GM12878 (cell line): ENCODE measurements around the gene GGT1. TPM values are rescaled to one million over a fixed set of nuclear protein-coding genes. Genes with fewer than 3 reads are reported as not detected.

Experiments used
- ATAC-seq: fragments of 200-7000 bp; cut with Tn5 transposase; 3 replicates; pipeline ENCODE4 v1.9.1; 2020; ENCODE audit warnings: mild to moderate bottlenecking, moderate library complexity
- BruUV-seq: library from RNA; stranded (reverse); fragments of 400-500 nt; replicated peaks from 2 replicates; lab custom pipeline; 2021; lab: Mats Ljungman, UMichigan
- CTCF ChIA-PET: fragments of 300-600 bp; sonication (Branson Sonifier 250); formaldehyde crosslinking; extraction: SDS; loops from one replicate; lab custom pipeline; 2021; ENCODE audit warnings: inconsistent platforms; lab: Yijun Ruan, JAX
- POLR2A ChIA-PET: fragments of 350-600 bp; formaldehyde crosslinking; extraction: SDS; loops from one replicate; lab custom pipeline; 2021; ENCODE audit warnings: inconsistent platforms; lab: Charles Lee
- RAD21 ChIA-PET: fragments of 300-600 bp; sonication (Branson Sonifier 250); formaldehyde crosslinking; loops from one replicate; lab custom pipeline; 2023; ENCODE audit warnings: antibody characterized with exemption; ENCODE audit not compliant: unreplicated experiment; lab: Charles Lee
- SMC1A ChIA-PET: fragments of 300-600 bp; sonication (Branson Sonifier 250); formaldehyde crosslinking; loops from one replicate; lab custom pipeline; 2023; ENCODE audit not compliant: unreplicated experiment, uncharacterized antibody; lab: Charles Lee
- DNase-seq: peaks from one replicate; pipeline ENCODE4 v3.0.0-alpha.2; 2011; ENCODE audit warnings: low read depth, low spot score
- FAIRE-seq: peaks from 3 replicates; lab custom pipeline; 2011; peaks lifted over from hg19 to GRCh38; lab: Jason Lieb, UNC
- H2AFZ ChIP-seq: 2 replicates; pipeline ENCODE4 v1.6.0; 2011; ENCODE audit warnings: low read depth, low read length, control low read depth; ENCODE audit not compliant: control insufficient read depth
- H3K27ac ChIP-seq: 2 replicates; pipeline ENCODE4 v1.5.1; 2011; ENCODE audit warnings: control low read depth; ENCODE audit not compliant: control insufficient read depth, insufficient read depth
- H3K27me3 ChIP-seq, 2 experiments: replicated peaks in 1 of 2; 2 replicates each; pipeline versions ENCODE4 v1.6.0 to v1.6.1; 2011; ENCODE audit warnings: low read length in 1 of 2; ENCODE audit not compliant: control insufficient read depth in 2 of 2, insufficient read depth in 2 of 2
- H3K36me3 ChIP-seq, 2 experiments: 2 replicates each; pipeline ENCODE4 v1.5.1; 2011; ENCODE audit warnings: low read length in 1 of 2; ENCODE audit not compliant: control insufficient read depth in 2 of 2, insufficient read depth in 2 of 2
- H3K4me1 ChIP-seq: 2 replicates; pipeline ENCODE4 v1.6.1; 2011; ENCODE audit warnings: mild to moderate bottlenecking, low read length, moderate library complexity, mixed read lengths; ENCODE audit not compliant: control insufficient read depth, insufficient read depth
- H3K4me2 ChIP-seq: 2 replicates; pipeline ENCODE4 v1.6.0; 2011; ENCODE audit warnings: control low read depth; ENCODE audit not compliant: control insufficient read depth, insufficient read depth
- H3K4me3 ChIP-seq: fragments of 200-600 bp; sonication (generic); 2 replicates; pipeline ENCODE4 v1.5.1; 2016
- H3K79me2 ChIP-seq: 2 replicates; pipeline ENCODE4 v1.6.0; 2011; ENCODE audit warnings: low read length; ENCODE audit not compliant: control insufficient read depth, insufficient read depth
- H3K9ac ChIP-seq: 2 replicates; pipeline ENCODE4 v1.8.0; 2011; ENCODE audit warnings: low read length, control low read depth, mixed read lengths; ENCODE audit not compliant: control insufficient read depth, insufficient read depth
- H3K9me3 ChIP-seq: replicated peaks from 3 replicates; pipeline ENCODE4 v1.5.1; 2011; ENCODE audit warnings: mild to moderate bottlenecking, low read length; ENCODE audit not compliant: control insufficient read depth, insufficient read depth
- H4K20me1 ChIP-seq: 2 replicates; pipeline ENCODE4 v1.6.0; 2011; ENCODE audit not compliant: control insufficient read depth, insufficient read depth
- BCL3 ChIP-seq: IDR thresholded peaks from 2 replicates; pipeline ENCODE4 v1.6.1; 2011; ENCODE audit warnings: borderline replicate concordance, low read depth, mild to moderate bottlenecking, moderate library complexity, low read length; ENCODE audit not compliant: insufficient read depth, poor library complexity, severe bottlenecking
- FOXK2 ChIP-seq: fragments of 450-650 bp; IDR thresholded peaks from 2 replicates; pipeline ENCODE4 v1.6.1; 2017; ENCODE audit warnings: mild to moderate bottlenecking, moderate library complexity
- KLF5 ChIP-seq: fragments of 450-650 bp; IDR thresholded peaks from 2 replicates; pipeline ENCODE4 v1.6.1; 2014; ENCODE audit warnings: mild to moderate bottlenecking; ENCODE audit not compliant: partially characterized antibody
- NFYA ChIP-seq: IDR thresholded peaks from 2 replicates; pipeline ENCODE4 v1.6.1; 2011; ENCODE audit warnings: low read depth, mild to moderate bottlenecking, low read length, improper control_type of control experiment, borderline replicate concordance
- PRDM15 ChIP-seq: fragments of 450-650 bp; formaldehyde crosslinking; IDR thresholded peaks from 2 replicates; pipeline ENCODE4 v1.4.0; 2020; ENCODE audit warnings: mild to moderate bottlenecking, moderate library complexity
- RAD21 ChIP-seq: IDR thresholded peaks from 2 replicates; pipeline ENCODE4 v1.6.1; 2011; ENCODE audit warnings: mild to moderate bottlenecking, low read depth, low read length, moderate library complexity; ENCODE audit not compliant: insufficient read depth
- YY1 ChIP-seq: IDR thresholded peaks from 2 replicates; pipeline ENCODE4 v1.6.1; 2011; ENCODE audit warnings: low read depth, mild to moderate bottlenecking, low read length
- WGBS: methylation state at CpG from one replicate; pipeline ENCODE4 v1.1.6; 2016; ENCODE audit warnings: low lambda C conversion rate; ENCODE audit not compliant: insufficient replicate concordance, insufficient coverage; ENCODE audit errors: missing lambda C conversion rate; 5-methylcytosine and 5-hydroxymethylcytosine counted together
- in situ Hi-C: fragments of 300-500 bp; cut with MboI; formaldehyde crosslinking; loops from 9 replicates; pipeline ENCODE4 v1.14.3; 2018; ENCODE audit warnings: mixed read lengths
- intact Hi-C: fragments of 100-400 bp; cut with micrococcal nuclease; formaldehyde crosslinking; loops from one replicate; pipeline ENCODE4 v1.14.2; 2022; ENCODE audit not compliant: unreplicated experiment
- polyA plus RNA-seq, 11 experiments: library from polyadenylated mRNA; depleted of rRNA in 4 of 11; unstranded in 6 of 11; stranded (reverse) in 5 of 11; fragments of >200 nt; fragmentation: Nextera tagmentation in 4 of 11; fragmentation: Illumina TruSeq in 1 of 11; extraction: Ambion mirVana in 4 of 11; extraction: Trizol in 1 of 11; gene quantifications; 1 replicate in 1 of 11; 2 replicates in 10 of 11; pipeline versions ENCODE4 v1.2.1 to v1.2.3, GENCODE V29; 2011 to 2016; ENCODE audit warnings: inconsistent platforms in 2 of 11, missing spikeins in 2 of 11, low read depth in 1 of 11
- total RNA-seq, 4 experiments: library from RNA; depleted of rRNA in 3 of 4; stranded (reverse); fragments of >200 nt in 3 of 4; fragmentation: Illumina TruSeq in 1 of 4; extraction: Trizol in 1 of 4; gene quantifications; 2 replicates each; pipeline versions ENCODE4 v1.2.1 to v1.2.3, GENCODE V29; 2013 to 2021

The GGT1 gene
- total and polyA plus RNA-seq, 10 of the 15 experiments (the other 5 are each of a cell fraction or from before 2014, with no cell fraction given), result 0.47 to 26.6 (median 9.1) TPM

- TF ChIP-seq BCL3 (no peak), PRDM15 (CRISPR knock-in tag) (no peak), RAD21 (no peak), NFYA (no peak), YY1 (no peak)
Observed at GRCh38 chr22:24576778-24577177, 26.2 kb upstream of the GGT1 start (continued).

- 92% methylated on average over 8 of the region's 8 CpGs for WGBS
- SMC1A ChIA-PET, result no interaction called here
- no peak overlapping the region for H3K9ac ChIP-seq
- H2AFZ ChIP-seq, result no peak overlapping the region
- no peaks in the 10 kb centered on the region for H3K79me2 ChIP-seq
- no peaks in the 10 kb centered on the region for H4K20me1 ChIP-seq
- DNase-seq (no peak), FAIRE-seq (no peak), ATAC-seq (no peak)
- no peak overlapping the region for H3K27ac ChIP-seq
- H3K4me1 ChIP-seq, result no peaks in the 10 kb centered on the region
- no peak overlapping the region for H3K4me3 ChIP-seq
- H3K4me2 ChIP-seq, result no peak overlapping the region
- CTCF ChIA-PET, result no interaction called here
- POLR2A ChIA-PET, result no interaction called here
- intact Hi-C loops, result no loop called here
- no peaks in the 10 kb centered on the region for H3K27me3 ChIP-seq
- BruUV-seq, result no TSS peak
- RAD21 ChIA-PET, result no interaction called here
- peaks cover 0 to 7% of the 10 kb centered on the region in 2 experiments; a peak in 3 of 4 replicates for H3K36me3 ChIP-seq
- no peaks in the 10 kb centered on the region for H3K9me3 ChIP-seq
- TF ChIP-seq KLF5 (no peak), FOXK2 (0 out of 2 replicates have a peak, but pooled peaks have one; percentile 27)
- in situ Hi-C loops, result no loop called here
Observed at GRCh38 chr22:24578355-24579257, 24.4 kb upstream of the GGT1 start.
